Prostate gland (tissue), 2 donors: ENCODE data around the gene PTPRK. TPM values are rescaled to one million over a fixed set of nuclear protein-coding genes. Genes with fewer than 3 reads are reported as not detected.

Source experiments
- DNase-seq: peaks from one replicate; pipeline ENCODE4 v3.0.0-alpha.2; 2019; ENCODE audit warnings: low spot score
- H3K27ac ChIP-seq, 2 donors: fragments of 200-600 bp; sonication (generic); 2 replicates each; pipeline ENCODE4 v1.5.1; 2017 to 2019
- H3K27me3 ChIP-seq: fragments of 200-600 bp; sonication (generic); replicated peaks from 2 replicates; pipeline ENCODE4 v1.5.1; 2019; ENCODE audit not compliant: insufficient read depth
- H3K36me3 ChIP-seq, 2 donors: fragments of 200-600 bp; sonication (generic); 1 replicate in 1 of 2; 2 replicates in 1 of 2; pipeline versions ENCODE4 v1.5.1 to v1.8.1; 2017 to 2019
- H3K4me1 ChIP-seq: fragments of 200-600 bp; sonication (generic); replicated peaks from 2 replicates; pipeline ENCODE4 v1.5.1; 2019
- H3K4me3 ChIP-seq, 2 donors: fragments of 200-600 bp; sonication (generic); 2 replicates each; pipeline ENCODE4 v1.5.1; 2017 to 2019
- H3K9me3 ChIP-seq: fragments of 200-600 bp; sonication (generic); 2 replicates; pipeline ENCODE4 v1.5.1; 2017
- POLR2A ChIP-seq: fragments of 450-650 bp; IDR thresholded peaks from one replicate; pipeline ENCODE4 v1.6.1; 2016; ENCODE audit warnings: antibody characterized with exemption, mild to moderate bottlenecking
- POLR2AphosphoS5 ChIP-seq: sonication (generic); formaldehyde crosslinking; IDR thresholded peaks from one replicate; pipeline ENCODE4 v1.6.1; 2017; ENCODE audit warnings: antibody characterized with exemption
- WGBS: methylation state at CpG from one replicate; pipeline ENCODE4 v1.1.5; 2018; 5-methylcytosine and 5-hydroxymethylcytosine counted together
- intact Hi-C: fragments of 100-400 bp; cut with DNase I; formaldehyde crosslinking; loops from one replicate; pipeline ENCODE4 v1.14.2; 2022
- total RNA-seq, 2 donors: library from RNA; depleted of rRNA; stranded (reverse); fragments of >200 nt; gene quantifications; one replicate each; pipeline ENCODE4 v1.1.0, GENCODE V29; 2016
- TF ChIP-seq, protein P1 (sequence below), 4 experiments: fragments of 200-600 bp in 2 of 4; fragments of 450-650 bp in 2 of 4; sonication (generic) in 2 of 4; IDR thresholded peaks; 1 replicate in 3 of 4; 2 replicates in 1 of 4; pipeline ENCODE4 v1.5.1; 2016 to 2019; ENCODE audit warnings: antibody characterized with exemption in 4 of 4, mild to moderate bottlenecking in 2 of 4, moderate library complexity in 2 of 4

The PTPRK gene
- total RNA-seq, 2 donors from 2014 or later: 32.0 to 64.6 TPM

DNA sequence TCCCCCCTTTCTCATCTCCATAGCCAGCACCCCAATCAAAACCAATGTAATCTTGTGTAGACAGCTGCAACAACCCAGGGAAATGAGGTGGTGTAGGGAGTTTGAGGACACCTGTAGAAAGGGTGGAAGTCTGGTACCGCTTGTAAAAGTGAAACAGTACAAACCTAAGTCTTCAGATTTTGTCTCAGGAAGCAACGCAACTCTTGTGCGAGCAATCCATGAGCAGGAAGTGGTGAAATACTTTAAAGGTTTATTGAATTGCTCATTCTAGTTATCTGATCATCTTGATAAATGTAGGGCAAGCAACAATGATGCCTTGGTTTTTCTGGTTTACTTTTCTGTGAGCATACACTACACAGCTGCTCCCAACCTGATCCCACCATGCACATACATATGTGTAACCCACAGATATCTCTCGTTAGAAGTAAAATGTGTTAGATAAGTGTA is 548.4 kb downstream of the PTPRK start:
- intact Hi-C loops: no loop called here
- Histone ChIP-seq H3K4me3 (no peak overlapping the region), H3K9me3 (no peaks in the 10 kb centered on the region), H3K4me1 (no peaks in the 10 kb centered on the region), H3K27me3 (no peaks in the 10 kb centered on the region), H3K36me3 (no peaks in the 10 kb centered on the region), H3K27ac (no peak overlapping the region)
- peak; percentile 53 for TF ChIP-seq POLR2AphosphoS5
- TF ChIP-seq, protein P1, sequence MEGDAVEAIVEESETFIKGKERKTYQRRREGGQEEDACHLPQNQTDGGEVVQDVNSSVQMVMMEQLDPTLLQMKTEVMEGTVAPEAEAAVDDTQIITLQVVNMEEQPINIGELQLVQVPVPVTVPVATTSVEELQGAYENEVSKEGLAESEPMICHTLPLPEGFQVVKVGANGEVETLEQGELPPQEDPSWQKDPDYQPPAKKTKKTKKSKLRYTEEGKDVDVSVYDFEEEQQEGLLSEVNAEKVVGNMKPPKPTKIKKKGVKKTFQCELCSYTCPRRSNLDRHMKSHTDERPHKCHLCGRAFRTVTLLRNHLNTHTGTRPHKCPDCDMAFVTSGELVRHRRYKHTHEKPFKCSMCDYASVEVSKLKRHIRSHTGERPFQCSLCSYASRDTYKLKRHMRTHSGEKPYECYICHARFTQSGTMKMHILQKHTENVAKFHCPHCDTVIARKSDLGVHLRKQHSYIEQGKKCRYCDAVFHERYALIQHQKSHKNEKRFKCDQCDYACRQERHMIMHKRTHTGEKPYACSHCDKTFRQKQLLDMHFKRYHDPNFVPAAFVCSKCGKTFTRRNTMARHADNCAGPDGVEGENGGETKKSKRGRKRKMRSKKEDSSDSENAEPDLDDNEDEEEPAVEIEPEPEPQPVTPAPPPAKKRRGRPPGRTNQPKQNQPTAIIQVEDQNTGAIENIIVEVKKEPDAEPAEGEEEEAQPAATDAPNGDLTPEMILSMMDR (IDR thresholded peaks at IDR 0.05): no peak
- no peak for DNase-seq
- 41% methylated on average over 4 of the region's 4 CpGs for WGBS

DNA sequence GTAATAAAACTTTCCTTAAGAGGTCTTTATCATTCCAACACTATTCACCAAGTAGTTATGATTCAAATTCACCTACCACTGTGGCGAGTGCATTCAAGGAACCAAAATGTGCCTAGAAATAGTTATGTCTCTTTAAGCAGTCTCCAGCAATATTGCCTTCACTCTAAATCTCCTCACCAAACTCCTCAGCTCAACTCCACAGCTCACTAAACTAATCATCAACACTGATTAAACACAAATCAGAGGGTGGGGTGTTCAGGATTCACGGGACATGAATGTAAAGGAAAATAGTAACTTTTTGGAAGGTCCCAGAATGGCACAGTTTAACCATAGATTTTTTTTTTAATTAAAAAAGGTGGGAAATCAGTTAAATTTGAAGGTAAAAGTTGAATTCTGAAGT is 549.0 kb downstream of the PTPRK start:
- no peak for DNase-seq
- Histone ChIP-seq H3K9me3 (no peaks in the 10 kb centered on the region), H3K4me1 (no peaks in the 10 kb centered on the region), H3K36me3 (no peaks in the 10 kb centered on the region), H3K27ac (no peak overlapping the region), H3K27me3 (no peaks in the 10 kb centered on the region), H3K4me3 (no peak overlapping the region)
- TF ChIP-seq POLR2AphosphoS5 (no peak), POLR2A (no peak)
- TF ChIP-seq, protein P1 (IDR thresholded peaks at IDR 0.05): no peak
- intact Hi-C loops: no loop called here
- WGBS: 92% methylated on average over 2 of the region's 2 CpGs

DNA sequence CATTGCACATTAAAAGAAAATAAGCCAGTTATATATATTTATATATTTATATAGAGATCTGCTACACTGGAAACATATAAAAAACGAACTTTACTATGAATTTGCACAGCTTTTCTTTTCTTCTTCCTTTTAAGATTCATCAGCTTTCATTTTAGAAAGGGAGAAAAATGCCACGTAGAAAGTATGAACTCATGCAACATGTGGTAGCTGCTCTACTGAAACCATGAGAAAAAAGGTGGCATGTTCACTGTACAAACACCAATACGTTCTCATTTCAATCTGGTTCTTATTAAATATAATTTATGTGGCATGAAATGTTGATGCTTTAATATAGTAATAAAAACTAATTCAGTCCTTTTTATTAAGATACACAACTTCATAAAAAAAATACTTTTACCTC is 550.7 kb downstream of the PTPRK start:
- intact Hi-C loops: no loop called here
- no peaks in the 10 kb centered on the region for H3K36me3 ChIP-seq
- WGBS: 83% methylated on average over 3 of the region's 3 CpGs
- H3K9me3 ChIP-seq: no peaks in the 10 kb centered on the region
- no peak overlapping the region for H3K27ac ChIP-seq
- H3K4me1 ChIP-seq: no peaks in the 10 kb centered on the region
- H3K4me3 ChIP-seq: no peak overlapping the region
- no peak for TF ChIP-seq POLR2AphosphoS5
- no peak for TF ChIP-seq POLR2A
- TF ChIP-seq, protein P1 (IDR thresholded peaks at IDR 0.05): no peak
- no peaks in the 10 kb centered on the region for H3K27me3 ChIP-seq
- DNase-seq: no peak

DNA sequence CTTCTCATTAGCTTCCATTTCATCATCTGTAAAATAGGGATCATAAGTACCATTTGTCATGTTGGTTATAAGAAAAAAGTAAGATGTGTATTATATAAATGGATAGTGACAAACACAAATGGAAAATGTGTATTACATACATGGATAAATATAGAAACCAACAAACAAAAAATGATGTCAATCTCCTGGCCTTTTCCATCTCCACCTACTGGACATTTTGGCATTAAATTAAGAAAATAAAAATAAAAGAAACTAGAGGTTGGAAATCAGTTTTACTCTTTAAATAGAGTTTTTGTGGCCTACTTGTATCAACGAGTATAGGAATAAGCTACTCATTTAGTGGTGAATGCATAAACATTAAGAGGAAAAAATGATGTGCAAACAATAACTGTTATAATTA is 552.0 kb downstream of the PTPRK start:
- no peaks in the 10 kb centered on the region for H3K9me3 ChIP-seq
- no peak for DNase-seq
- 91% methylated on average over 1 of the region's 1 CpG for WGBS
- TF ChIP-seq, protein P1 (IDR thresholded peaks at IDR 0.05): no peak
- TF ChIP-seq POLR2A (no peak), POLR2AphosphoS5 (no peak)
- intact Hi-C loops: no loop called here
- H3K27me3 ChIP-seq: no peaks in the 10 kb centered on the region
- H3K36me3 ChIP-seq: no peaks in the 10 kb centered on the region
- no peak overlapping the region for H3K4me3 ChIP-seq
- no peaks in the 10 kb centered on the region for H3K4me1 ChIP-seq
- H3K27ac ChIP-seq: no peak overlapping the region

DNA sequence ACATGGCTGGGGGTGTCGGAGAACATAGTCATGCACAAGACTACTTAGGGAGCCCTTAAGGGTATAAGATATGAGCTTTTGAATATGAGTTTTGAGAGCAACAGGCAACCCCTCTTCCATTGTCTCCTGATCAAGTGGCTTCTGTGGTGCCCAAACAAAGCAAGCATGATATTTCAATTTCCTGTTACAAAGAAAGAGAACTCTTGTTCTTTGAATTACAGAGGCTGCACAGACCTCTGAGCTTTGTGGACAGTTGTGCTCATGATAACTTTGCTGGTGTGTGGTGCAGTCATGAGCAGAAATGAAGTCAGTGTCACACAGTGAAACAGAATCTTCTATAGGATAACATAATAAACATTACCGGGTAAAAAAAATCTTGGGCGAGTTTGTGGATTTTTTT is 552.7 kb downstream of the PTPRK start:
- 92% methylated on average over 3 of the region's 3 CpGs for WGBS
- TF ChIP-seq POLR2A: no peak
- TF ChIP-seq, protein P1 (IDR thresholded peaks at IDR 0.05): no peak
- no peak for TF ChIP-seq POLR2AphosphoS5
- Histone ChIP-seq H3K9me3 (no peaks in the 10 kb centered on the region), H3K4me1 (no peaks in the 10 kb centered on the region), H3K4me3 (no peak overlapping the region), H3K36me3 (no peaks in the 10 kb centered on the region), H3K27ac (no peak overlapping the region), H3K27me3 (no peaks in the 10 kb centered on the region)
- no peak for DNase-seq
- intact Hi-C loops: no loop called here
